Measurements from ENCODE around the gene NOS1. TPM values are rescaled to one million over a fixed set of nuclear protein-coding genes. Genes with fewer than 3 reads are reported as not detected.

The NOS1 gene
- total RNA-seq, 4 donors from 2014 or later: 0.79 to 1.6 (median 0.96) TPM; not detected in 1

DNA sequence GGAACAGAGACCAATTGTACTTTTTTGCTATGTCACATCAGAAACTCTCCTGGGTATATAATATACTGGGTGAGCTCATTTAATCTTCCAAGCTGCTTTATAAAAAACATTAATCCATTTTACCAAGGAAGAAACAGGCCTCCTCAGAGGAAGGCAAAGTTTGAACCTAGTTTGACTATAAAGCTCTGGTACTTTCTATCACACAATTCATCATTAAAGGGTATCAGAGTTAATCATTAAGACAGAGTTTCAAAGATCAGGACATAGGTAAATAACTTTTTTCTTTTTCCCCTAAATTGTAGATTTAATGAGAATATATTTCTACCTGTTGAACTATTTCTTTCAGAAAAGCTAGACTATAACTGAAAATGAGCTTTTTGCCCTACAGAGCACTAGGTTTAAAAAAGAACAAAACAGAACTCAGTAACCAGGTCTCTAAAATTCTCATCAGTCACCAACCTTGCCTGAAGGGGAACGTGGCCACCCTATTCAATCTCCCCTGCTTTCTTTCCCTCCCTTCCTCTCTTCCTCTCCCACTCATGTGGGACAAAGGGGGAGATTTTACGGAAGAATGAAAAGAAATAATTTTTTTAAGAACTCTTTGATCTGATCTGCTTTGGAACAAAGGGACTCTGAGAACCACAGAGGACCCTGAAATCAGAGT is 189.8 kb downstream of the NOS1 start:
- TF ChIP-seq POLR2A (IDR thresholded peaks at IDR 0.05) (no peak), EP300 (IDR thresholded peaks at IDR 0.05; ENCODE audit: low read depth) (no peak), POLR2AphosphoS5 (IDR thresholded peaks at IDR 0.05) (no peak)
- TF ChIP-seq, protein P1, sequence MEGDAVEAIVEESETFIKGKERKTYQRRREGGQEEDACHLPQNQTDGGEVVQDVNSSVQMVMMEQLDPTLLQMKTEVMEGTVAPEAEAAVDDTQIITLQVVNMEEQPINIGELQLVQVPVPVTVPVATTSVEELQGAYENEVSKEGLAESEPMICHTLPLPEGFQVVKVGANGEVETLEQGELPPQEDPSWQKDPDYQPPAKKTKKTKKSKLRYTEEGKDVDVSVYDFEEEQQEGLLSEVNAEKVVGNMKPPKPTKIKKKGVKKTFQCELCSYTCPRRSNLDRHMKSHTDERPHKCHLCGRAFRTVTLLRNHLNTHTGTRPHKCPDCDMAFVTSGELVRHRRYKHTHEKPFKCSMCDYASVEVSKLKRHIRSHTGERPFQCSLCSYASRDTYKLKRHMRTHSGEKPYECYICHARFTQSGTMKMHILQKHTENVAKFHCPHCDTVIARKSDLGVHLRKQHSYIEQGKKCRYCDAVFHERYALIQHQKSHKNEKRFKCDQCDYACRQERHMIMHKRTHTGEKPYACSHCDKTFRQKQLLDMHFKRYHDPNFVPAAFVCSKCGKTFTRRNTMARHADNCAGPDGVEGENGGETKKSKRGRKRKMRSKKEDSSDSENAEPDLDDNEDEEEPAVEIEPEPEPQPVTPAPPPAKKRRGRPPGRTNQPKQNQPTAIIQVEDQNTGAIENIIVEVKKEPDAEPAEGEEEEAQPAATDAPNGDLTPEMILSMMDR (IDR thresholded peaks at IDR 0.05): no peak
- WGBS, 2 donors (ENCODE audit: low coverage in 1 of 2): 86% methylated on average over 2 of the region's 2 CpGs
- H3K36me3 ChIP-seq: peaks cover 0 to 67% (median 26%) of the 10 kb centered on the region in 4 donors

DNA sequence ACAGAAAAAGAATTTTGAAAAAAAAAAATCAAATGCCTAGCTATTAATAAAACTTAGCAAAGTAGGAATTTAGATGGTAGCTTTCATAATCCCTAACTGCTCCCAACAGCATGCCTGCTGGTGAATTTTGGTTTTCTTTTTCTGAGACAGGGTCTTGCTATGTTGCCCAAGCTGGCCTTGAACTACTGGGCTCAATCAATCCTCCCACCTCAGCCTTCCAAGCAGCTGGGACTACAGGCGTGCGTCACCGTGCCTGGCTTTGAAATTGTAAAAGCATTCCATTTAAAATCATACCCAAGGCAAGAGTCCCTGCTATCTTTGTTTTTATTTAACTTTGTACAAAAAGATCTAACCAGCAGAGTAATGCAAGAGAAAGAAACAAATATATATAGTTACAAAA is 191.9 kb downstream of the NOS1 start:
- TF ChIP-seq POLR2A (IDR thresholded peaks at IDR 0.05): no peak
- TF ChIP-seq EP300 (IDR thresholded peaks at IDR 0.05; ENCODE audit: low read depth): no peak
- no peak for TF ChIP-seq POLR2AphosphoS5 (IDR thresholded peaks at IDR 0.05)
- TF ChIP-seq, protein P1 (IDR thresholded peaks at IDR 0.05): no peak
- in situ Hi-C loops (cut with MboI; ENCODE audit: low pct_ligation_motif_present in 1 of 4, low pct_unique_long_range_greater_than_20kb in 1 of 4, low sequenced_read_pairs in 3 of 4): no loop called here

More for the DNA sequence above, 189.8 kb downstream of the NOS1 start:
- in situ Hi-C loops (cut with MboI; ENCODE audit: low pct_ligation_motif_present in 1 of 4, low pct_unique_long_range_greater_than_20kb in 1 of 4, low sequenced_read_pairs in 3 of 4): no loop called here
- no peaks in the 10 kb centered on the region for H3K9me3 ChIP-seq
- no peaks in the 10 kb centered on the region for H3K4me1 ChIP-seq
- DNase-seq: no peak
- no peak overlapping the region for H3K4me3 ChIP-seq
- no peak overlapping the region for H3K27ac ChIP-seq
- no peaks in the 10 kb centered on the region for H3K27me3 ChIP-seq
- intact Hi-C loops (cut with DNase I; ENCODE audit: low total_unique reads): no loop called here

DNA sequence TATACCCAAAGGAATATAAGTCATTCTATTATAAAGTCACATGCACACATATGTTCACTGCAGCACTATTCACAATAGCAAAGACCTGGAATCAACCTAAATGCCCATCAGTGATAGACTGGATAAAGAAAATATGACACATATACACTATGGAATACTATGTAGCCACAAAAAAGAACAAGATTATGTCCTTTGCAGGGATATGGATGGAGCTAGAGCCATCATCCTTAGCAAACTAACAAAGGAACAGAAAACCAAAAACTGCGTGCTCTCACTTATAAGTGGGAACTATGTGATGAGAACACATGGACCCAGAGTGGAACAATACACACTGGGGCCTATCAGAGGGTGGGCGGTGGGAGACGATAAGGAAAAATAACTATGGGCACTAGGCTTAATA is 192.4 kb downstream of the NOS1 start:
- no peak overlapping the region for H3K27ac ChIP-seq
- in situ Hi-C loops (cut with MboI; ENCODE audit: low pct_ligation_motif_present in 1 of 4, low pct_unique_long_range_greater_than_20kb in 1 of 4, low sequenced_read_pairs in 3 of 4) (no loop called here), intact Hi-C loops (cut with DNase I; ENCODE audit: low total_unique reads) (no loop called here)
- no peaks in the 10 kb centered on the region for H3K4me1 ChIP-seq
- no peak for TF ChIP-seq EP300 (IDR thresholded peaks at IDR 0.05; ENCODE audit: low read depth)
- TF ChIP-seq POLR2AphosphoS5 (IDR thresholded peaks at IDR 0.05): no peak
- no peak for TF ChIP-seq POLR2A (IDR thresholded peaks at IDR 0.05)
- no peaks in the 10 kb centered on the region for H3K27me3 ChIP-seq
- H3K4me3 ChIP-seq: no peak overlapping the region
- no peak for DNase-seq
- peaks cover 0 to 64% (median 26%) of the 10 kb centered on the region in 4 donors for H3K36me3 ChIP-seq
- WGBS, 2 donors (ENCODE audit: low coverage in 1 of 2): 97 to 100% methylated on average over 2 to 3 of the region's 3 CpGs
- no peaks in the 10 kb centered on the region for H3K9me3 ChIP-seq

More for the DNA sequence above, 191.9 kb downstream of the NOS1 start:
- Histone ChIP-seq H3K9me3 (no peaks in the 10 kb centered on the region), H3K36me3 (peaks cover 0 to 65% (median 26%) of the 10 kb centered on the region in 4 donors), H3K4me1 (no peaks in the 10 kb centered on the region), H3K27ac (no peak overlapping the region), H3K4me3 (no peak overlapping the region), H3K27me3 (no peaks in the 10 kb centered on the region)
- intact Hi-C loops (cut with DNase I; ENCODE audit: low total_unique reads): no loop called here
- DNase-seq: no peak
- 96% methylated on average over 3 of the region's 3 CpGs for WGBS, 2 donors (ENCODE audit: low coverage in 1 of 2)

DNA sequence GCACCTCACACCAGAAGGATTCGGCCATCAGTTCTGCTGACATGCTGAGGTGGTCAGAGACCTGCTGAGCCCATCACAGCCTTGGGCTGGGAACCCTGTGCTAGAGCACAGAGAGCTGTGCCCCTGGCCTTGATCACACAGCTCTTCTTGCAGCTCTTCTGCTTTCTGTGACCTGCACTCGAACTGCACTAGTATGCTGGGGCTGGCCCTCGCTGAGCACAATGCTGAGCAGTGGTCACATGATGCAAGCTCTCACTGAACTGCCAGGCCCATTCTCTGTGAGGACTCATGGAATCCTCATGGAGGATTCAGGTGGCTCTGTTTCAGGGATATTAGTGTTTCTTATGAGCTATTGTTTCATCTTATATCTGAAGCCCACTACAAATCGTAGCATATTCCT is 193.7 kb downstream of the NOS1 start:
- Histone ChIP-seq H3K36me3 (peaks cover 0 to 66% (median 25%) of the 10 kb centered on the region in 4 donors), H3K4me3 (no peak overlapping the region), H3K27ac (no peak overlapping the region), H3K27me3 (no peaks in the 10 kb centered on the region), H3K4me1 (no peaks in the 10 kb centered on the region), H3K9me3 (no peaks in the 10 kb centered on the region)
- WGBS, 2 donors (ENCODE audit: low coverage in 1 of 2): 87 to 89% methylated on average over 3 to 4 of the region's 4 CpGs
- in situ Hi-C loops (cut with MboI; ENCODE audit: low pct_ligation_motif_present in 1 of 4, low pct_unique_long_range_greater_than_20kb in 1 of 4, low sequenced_read_pairs in 3 of 4): no loop called here
- TF ChIP-seq, protein P1 (IDR thresholded peaks at IDR 0.05): no peak
- TF ChIP-seq POLR2A (IDR thresholded peaks at IDR 0.05): no peak
- no peak for TF ChIP-seq POLR2AphosphoS5 (IDR thresholded peaks at IDR 0.05)
- no peak for TF ChIP-seq EP300 (IDR thresholded peaks at IDR 0.05; ENCODE audit: low read depth)
- DNase-seq: no peak
- intact Hi-C loops (cut with DNase I; ENCODE audit: low total_unique reads): no loop called here

Data from transverse colon (tissue), 4 donors.